HUES6 (cell line): ENCODE results near the gene MIX23.
"Not testable (repeated sequence)": the region's sequence is repeated elsewhere in the genome, so short reads cannot be mapped to it uniquely, and the experiment has no call there.

ENCODE experiments used
- H3K27ac ChIP-seq: 2 replicates; pipeline ENCODE4 v1.7.0; 2013; ENCODE audit warnings: low read depth, mild to moderate bottlenecking, low read length, inconsistent platforms
- H3K27me3 ChIP-seq: 2 replicates; pipeline ENCODE4 v1.6.1; 2013; ENCODE audit warnings: low read length; ENCODE audit not compliant: control insufficient read depth, insufficient read depth
- H3K36me3 ChIP-seq: 2 replicates; pipeline ENCODE4 v1.6.1; 2013; ENCODE audit warnings: low read length; ENCODE audit not compliant: control insufficient read depth, insufficient read depth
- H3K4me1 ChIP-seq: 2 replicates; pipeline ENCODE4 v1.6.1; 2013; ENCODE audit warnings: low read length; ENCODE audit not compliant: control insufficient read depth, insufficient read depth
- H3K4me3 ChIP-seq: 2 replicates; pipeline ENCODE4 v1.5.1; 2013; ENCODE audit warnings: low read depth, low read length
- H3K9ac ChIP-seq: one replicate; pipeline ENCODE4 v1.6.1; 2013; ENCODE audit warnings: mild to moderate bottlenecking, low read length
- H3K9me3 ChIP-seq: 2 replicates; pipeline ENCODE4 v1.6.1; 2013; ENCODE audit warnings: low read depth, low read length; ENCODE audit not compliant: control insufficient read depth, insufficient read depth

MIX23 gene

DNA sequence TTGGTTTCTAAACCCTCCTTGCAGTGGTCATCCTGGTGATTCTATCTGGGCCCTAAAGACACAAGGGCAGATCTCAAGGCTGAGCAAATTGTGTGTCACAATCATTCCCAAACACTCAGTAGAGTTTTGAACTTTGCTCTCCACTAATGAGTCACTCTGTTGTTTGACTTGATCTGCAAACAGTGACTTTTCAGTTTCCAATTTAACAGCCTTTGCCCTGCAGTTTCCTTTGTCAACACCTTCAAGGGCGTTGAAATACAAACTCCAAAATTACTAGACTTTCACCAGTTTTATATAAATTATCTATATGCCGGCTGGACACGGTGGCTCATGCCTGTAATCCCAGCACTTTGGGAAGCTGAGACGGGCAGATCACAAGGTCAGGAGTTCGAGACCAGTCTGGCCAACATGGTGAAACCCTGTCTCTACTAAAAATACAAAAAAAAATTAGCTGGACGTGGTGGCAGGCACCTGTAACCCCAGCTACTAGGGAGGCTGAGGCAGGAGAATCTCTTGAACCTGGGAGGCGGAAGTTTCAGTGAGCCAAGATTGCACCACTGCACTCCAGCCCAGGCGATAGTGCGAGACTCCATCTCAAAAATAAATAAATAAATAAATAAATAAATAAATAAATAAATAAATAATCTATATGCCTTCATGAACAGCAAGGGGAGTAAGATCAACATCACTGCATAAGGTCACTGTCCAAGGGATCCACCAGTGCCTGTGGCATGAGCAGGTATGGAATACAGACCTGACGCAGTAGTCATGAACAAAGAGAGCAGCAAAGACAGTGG lies 17.3 kb downstream of the MIX23 start:
- not testable (repeated sequence) for H3K27me3 ChIP-seq, H3K4me1 ChIP-seq, H3K9me3 ChIP-seq, H3K27ac ChIP-seq, H3K4me3 ChIP-seq, H3K9ac ChIP-seq
- peaks cover 79% of the 10 kb centered on the region for H3K36me3 ChIP-seq

DNA sequence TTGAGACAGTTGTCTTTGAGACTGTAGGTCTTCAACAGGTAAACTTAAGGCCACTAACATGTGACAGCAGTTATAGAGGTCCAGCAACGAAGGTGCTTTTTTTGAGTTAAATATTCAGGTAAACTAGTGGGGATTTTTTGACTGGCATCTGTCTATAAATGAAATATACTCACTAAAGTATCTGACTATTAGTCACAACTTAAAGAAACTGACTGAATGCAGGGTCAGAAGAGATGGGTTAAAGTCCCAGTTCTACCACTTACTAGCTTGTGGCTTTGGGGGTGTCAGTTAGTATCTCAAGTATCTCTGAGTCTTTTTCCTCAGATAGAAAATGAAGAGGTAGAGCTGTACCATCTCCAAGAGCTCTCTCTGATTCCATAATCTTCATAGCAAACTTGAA lies 18.0 kb downstream of the MIX23 start:
- Histone ChIP-seq H3K27me3 (no peaks in the 10 kb centered on the region), H3K4me3 (no peak overlapping the region), H3K27ac (no peak overlapping the region), H3K9me3 (no peaks in the 10 kb centered on the region), H3K36me3 (peaks cover 72% of the 10 kb centered on the region), H3K4me1 (peaks cover 6% of the 10 kb centered on the region; the same call in 1 of the 2 replicates), H3K9ac (no peak overlapping the region)

DNA sequence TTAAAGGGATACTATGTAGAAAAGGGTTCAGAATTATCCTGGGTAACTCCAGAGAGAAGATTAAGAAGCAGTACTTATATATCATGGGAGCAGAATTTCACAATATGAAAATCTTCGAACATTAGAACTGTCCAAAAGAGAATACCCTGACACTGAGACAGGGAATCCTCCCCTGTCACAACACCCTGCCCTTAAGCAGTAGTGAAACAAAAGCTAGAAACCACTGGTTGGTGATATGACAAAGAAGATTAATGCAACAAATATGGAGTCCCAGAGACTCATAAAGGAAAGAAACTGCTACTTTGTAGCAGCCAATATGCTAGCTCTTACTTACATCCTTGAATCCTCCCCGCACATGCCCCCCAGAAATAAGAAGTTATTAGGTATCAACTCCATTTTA lies 18.5 kb downstream of the MIX23 start:
- no peak overlapping the region for H3K4me3 ChIP-seq
- no peak overlapping the region for H3K9ac ChIP-seq
- H3K27me3 ChIP-seq = no peaks in the 10 kb centered on the region
- no peaks in the 10 kb centered on the region for H3K9me3 ChIP-seq
- H3K36me3 ChIP-seq = peaks cover 67% of the 10 kb centered on the region
- no peak overlapping the region for H3K27ac ChIP-seq
- peaks cover 6% of the 10 kb centered on the region; the same call in 1 of the 2 replicates for H3K4me1 ChIP-seq

GRCh38 chr3:122362026-122362425 lies 21.0 kb downstream of the MIX23 start:
- no peaks in the 10 kb centered on the region for H3K9me3 ChIP-seq
- H3K9ac ChIP-seq = no peak overlapping the region
- H3K4me1 ChIP-seq = peaks cover 6% of the 10 kb centered on the region; the same call in 1 of the 2 replicates
- no peaks in the 10 kb centered on the region for H3K27me3 ChIP-seq
- H3K27ac ChIP-seq = no peak overlapping the region
- no peak overlapping the region for H3K4me3 ChIP-seq
- peaks cover 53% of the 10 kb centered on the region for H3K36me3 ChIP-seq

- Histone ChIP-seq H3K4me1 (peaks cover 6% of the 10 kb centered on the region; the same call in 1 of the 2 replicates), H3K27me3 (no peaks in the 10 kb centered on the region), H3K27ac (no peak overlapping the region), H3K36me3 (peaks cover 28% of the 10 kb centered on the region), H3K9me3 (no peaks in the 10 kb centered on the region), H3K4me3 (no peak overlapping the region), H3K9ac (no peak overlapping the region)
Measured at GRCh38 chr3:122358703-122359032, 24.4 kb downstream of the MIX23 start.

DNA sequence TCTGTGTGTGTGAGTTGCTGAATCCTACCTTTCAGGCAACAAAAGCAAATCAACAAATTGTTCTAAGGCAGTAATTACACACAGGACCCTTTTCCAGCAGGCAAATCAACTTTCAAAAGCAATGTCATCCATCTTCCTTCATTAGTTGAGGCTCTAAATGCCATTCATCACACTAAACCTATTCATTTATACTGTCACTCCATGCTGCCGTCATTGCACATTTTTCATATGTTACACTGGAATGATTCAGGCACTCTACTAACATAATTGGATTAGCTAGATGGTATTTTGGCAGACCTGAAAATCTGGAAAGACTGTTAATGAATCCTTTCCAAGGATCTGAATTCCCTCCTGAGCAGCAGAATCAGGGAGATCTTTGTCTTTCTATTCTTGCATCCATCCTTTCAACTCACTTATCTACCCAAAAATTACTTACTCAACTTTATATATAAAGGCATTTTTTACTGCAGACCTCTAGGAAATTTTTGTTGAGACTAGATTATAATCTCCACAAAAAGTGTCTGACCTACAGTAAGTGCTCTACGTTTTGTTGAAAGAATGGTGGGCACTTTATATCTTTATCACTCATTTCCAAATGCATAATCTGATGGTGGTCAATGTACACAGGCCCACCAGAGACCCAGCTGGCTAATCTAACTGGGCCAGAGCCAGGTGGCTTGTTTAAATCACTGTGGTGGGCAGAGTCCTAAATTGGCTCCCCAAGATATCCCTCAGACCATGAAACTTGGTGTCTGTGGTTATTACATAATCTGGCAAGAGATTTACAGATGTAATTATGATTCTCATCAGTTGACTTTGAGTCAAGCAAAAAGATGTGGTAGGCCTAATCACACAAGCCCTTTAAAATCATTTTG lies 25.0 kb downstream of the MIX23 start:
- Histone ChIP-seq H3K9ac (no peak overlapping the region), H3K4me1 (peaks cover 2% of the 10 kb centered on the region; the same call in 1 of the 2 replicates), H3K27me3 (no peaks in the 10 kb centered on the region), H3K27ac (no peak overlapping the region), H3K4me3 (no peak overlapping the region), H3K9me3 (no peaks in the 10 kb centered on the region), H3K36me3 (peaks cover 28% of the 10 kb centered on the region)

- Histone ChIP-seq H3K36me3 (peaks cover 15% of the 10 kb centered on the region; the same call in 1 of the 2 replicates), H3K27ac (no peak overlapping the region), H3K9ac (no peak overlapping the region), H3K4me3 (no peak overlapping the region), H3K4me1 (no peaks in the 10 kb centered on the region), H3K9me3 (no peaks in the 10 kb centered on the region), H3K27me3 (no peaks in the 10 kb centered on the region)
Measured at GRCh38 chr3:122356402-122356801, 26.6 kb downstream of the MIX23 start.

DNA sequence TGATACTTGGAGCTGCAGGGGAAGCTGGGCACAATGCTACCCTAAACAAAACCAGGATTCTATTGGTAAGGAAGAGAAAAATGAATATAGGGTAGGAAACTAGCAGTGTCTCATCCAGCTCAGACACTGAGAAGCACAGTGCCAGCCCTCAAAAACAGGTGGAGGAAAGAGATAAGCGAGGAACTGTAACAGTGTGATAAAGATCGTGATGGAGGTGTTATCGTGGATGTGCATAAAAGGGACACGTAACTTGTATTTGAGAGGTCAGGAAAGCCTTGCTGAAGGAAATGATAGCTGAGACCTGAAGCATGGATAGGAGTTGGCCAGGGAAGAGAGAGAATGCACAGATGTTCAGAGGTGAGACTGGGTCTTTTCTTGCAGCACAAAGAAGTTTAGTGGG lies 27.4 kb downstream of the MIX23 start:
- Histone ChIP-seq H3K4me3 (no peak overlapping the region), H3K27me3 (no peaks in the 10 kb centered on the region), H3K27ac (no peak overlapping the region)

GRCh38 chr3:122353893-122354401 lies 29.1 kb downstream of the MIX23 start:
- no peaks in the 10 kb centered on the region for H3K27me3 ChIP-seq
- no peak overlapping the region for H3K9ac ChIP-seq
- H3K4me3 ChIP-seq = no peak overlapping the region
- no peaks in the 10 kb centered on the region for H3K9me3 ChIP-seq
- no peak overlapping the region for H3K27ac ChIP-seq
- H3K4me1 ChIP-seq = no peaks in the 10 kb centered on the region
- peaks cover 7% of the 10 kb centered on the region; the same call in 1 of the 2 replicates for H3K36me3 ChIP-seq

More for the DNA sequence above, 27.4 kb downstream of the MIX23 start:
- Histone ChIP-seq H3K9me3 (no peaks in the 10 kb centered on the region), H3K9ac (no peak overlapping the region), H3K4me1 (no peaks in the 10 kb centered on the region), H3K36me3 (peaks cover 9% of the 10 kb centered on the region; the same call in 1 of the 2 replicates)

- H3K27ac ChIP-seq = no peak overlapping the region
Measured at GRCh38 chr3:122353215-122353614, 29.8 kb downstream of the MIX23 start.

DNA sequence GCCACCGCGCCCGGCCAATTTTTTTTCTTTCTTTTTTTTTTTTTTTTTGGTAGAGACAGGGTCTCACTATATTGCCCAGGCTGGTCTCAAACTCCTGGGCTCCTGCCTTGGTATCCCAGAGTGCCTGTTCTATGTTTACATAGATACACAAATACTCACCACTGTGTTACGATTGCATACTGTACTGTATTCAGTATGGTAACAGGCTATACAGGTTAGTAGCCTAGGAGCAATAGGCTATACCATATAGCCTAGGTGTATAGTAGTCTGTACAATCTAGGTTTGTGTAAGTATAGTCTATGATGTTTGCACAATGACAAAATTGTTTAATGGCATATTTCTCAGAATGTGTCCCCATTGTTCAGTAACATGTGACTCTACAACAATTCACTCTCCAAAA lies 31.4 kb downstream of the MIX23 start:
- no peaks in the 10 kb centered on the region for H3K36me3 ChIP-seq
- no peak overlapping the region for H3K4me3 ChIP-seq
- no peaks in the 10 kb centered on the region for H3K4me1 ChIP-seq
- H3K9me3 ChIP-seq = no peaks in the 10 kb centered on the region
- no peak overlapping the region for H3K9ac ChIP-seq
- H3K27me3 ChIP-seq = no peaks in the 10 kb centered on the region
- H3K27ac ChIP-seq = no peak overlapping the region

More at GRCh38 chr3:122353215-122353614, 29.8 kb downstream of the MIX23 start:
- Histone ChIP-seq H3K4me3 (no peak overlapping the region), H3K9ac (no peak overlapping the region), H3K4me1 (no peaks in the 10 kb centered on the region), H3K27me3 (no peaks in the 10 kb centered on the region), H3K36me3 (peaks cover under 1% of the 10 kb centered on the region; the same call in 1 of the 2 replicates), H3K9me3 (no peaks in the 10 kb centered on the region)
